Chondrocyte (in vitro differentiated cells): ENCODE results near the gene ZFP57. TPM values are rescaled to one million over a fixed set of nuclear protein-coding genes. Genes with fewer than 3 reads are reported as not detected.

Source experiments
- DNase-seq: peaks from one replicate; pipeline ENCODE4 v3.0.0; 2021; ENCODE audit warnings: mixed read lengths, low spot score
- H3K27ac Mint-ChIP-seq: one replicate; pipeline ENCODE4 v1.8.0; 2021; ENCODE audit warnings: mild to moderate bottlenecking, moderate library complexity, mixed read lengths; ENCODE audit not compliant: unreplicated experiment
- H3K27me3 Mint-ChIP-seq: 2 replicates; pipeline ENCODE4 v1.8.0; 2021; ENCODE audit warnings: low read depth, mixed read lengths
- H3K36me3 Mint-ChIP-seq: 2 replicates; pipeline ENCODE4 v1.8.0; 2021; ENCODE audit warnings: low read depth, mixed read lengths
- H3K4me1 Mint-ChIP-seq: 2 replicates; pipeline ENCODE4 v1.8.0; 2021; ENCODE audit warnings: low read depth, mild to moderate bottlenecking, mixed read lengths
- H3K4me3 Mint-ChIP-seq: one replicate; pipeline ENCODE4 v1.8.0; 2021; ENCODE audit warnings: mild to moderate bottlenecking, moderate library complexity, mixed read lengths; ENCODE audit not compliant: unreplicated experiment
- H3K9me3 Mint-ChIP-seq: 2 replicates; pipeline ENCODE4 v1.8.0; 2021; ENCODE audit warnings: low read depth, mixed read lengths
- CTCF ChIP-seq: fragments of 200-600 bp; sonication (generic); IDR thresholded peaks from 2 replicates; pipeline ENCODE4 v1.5.0; 2021; ENCODE audit warnings: antibody characterized with exemption, mild to moderate bottlenecking, moderate library complexity
- total RNA-seq: library from RNA; stranded (reverse); gene quantifications from 3 replicates; pipeline ENCODE4 v1.2.1, GENCODE V29; 2021

ZFP57 gene
- total RNA-seq, 1 donor from 2014 or later = not detected

GRCh38 chr6:29652198-29652584, 28.8 kb downstream of the ZFP57 start:
- H3K27ac Mint-ChIP-seq = no peak overlapping the region
- no peak for TF ChIP-seq CTCF
- H3K4me1 Mint-ChIP-seq = peaks cover 27% of the 10 kb centered on the region
- no peak for DNase-seq
- no peaks in the 10 kb centered on the region for H3K36me3 Mint-ChIP-seq
- H3K27me3 Mint-ChIP-seq = no peaks in the 10 kb centered on the region
- no peak overlapping the region for H3K4me3 Mint-ChIP-seq
- no peaks in the 10 kb centered on the region for H3K9me3 Mint-ChIP-seq

- no peak for DNase-seq
- H3K9me3 Mint-ChIP-seq = no peaks in the 10 kb centered on the region
- no peaks in the 10 kb centered on the region for H3K27me3 Mint-ChIP-seq
- no peaks in the 10 kb centered on the region for H3K36me3 Mint-ChIP-seq
- TF ChIP-seq CTCF = peak; percentile 85
- no peak overlapping the region for H3K4me3 Mint-ChIP-seq
- H3K4me1 Mint-ChIP-seq = peaks cover 24% of the 10 kb centered on the region
- H3K27ac Mint-ChIP-seq = no peak overlapping the region
Measured at GRCh38 chr6:29651413-29652197, 29.3 kb downstream of the ZFP57 start.

GRCh38 chr6:29649701-29650673, 31.0 kb downstream of the ZFP57 start:
- peak; percentile 89 for TF ChIP-seq CTCF
- Mint-ChIP-seq H3K9me3 (no peaks in the 10 kb centered on the region), H3K4me3 (peak overlapping the region; percentile 73), H3K4me1 (peaks cover 11% of the 10 kb centered on the region), H3K36me3 (no peaks in the 10 kb centered on the region), H3K27me3 (no peaks in the 10 kb centered on the region), H3K27ac (peak overlapping the region; percentile 88)
- DNase-seq = peak; percentile 96

- H3K4me3 Mint-ChIP-seq = no peak overlapping the region
- H3K27ac Mint-ChIP-seq = no peak overlapping the region
- no peaks in the 10 kb centered on the region for H3K27me3 Mint-ChIP-seq
- TF ChIP-seq CTCF = peak; percentile 83
- H3K4me1 Mint-ChIP-seq = peaks cover 11% of the 10 kb centered on the region
- no peaks in the 10 kb centered on the region for H3K9me3 Mint-ChIP-seq
- no peak for DNase-seq
- H3K36me3 Mint-ChIP-seq = no peaks in the 10 kb centered on the region
Measured at GRCh38 chr6:29647927-29648642, 32.9 kb downstream of the ZFP57 start.
